Activated naive CD4-positive, alpha-beta T cell treated with anti-CD3 and anti-CD28 coated beads, Interleukin-2, amount 50 U/mL, for 16 hours (primary cell): Measurements from ENCODE around the gene GLIS1.

Source experiments
- DNase-seq: peaks from one replicate; pipeline ENCODE4 v3.0.0-alpha.2; 2020

The GLIS1 gene

DNA sequence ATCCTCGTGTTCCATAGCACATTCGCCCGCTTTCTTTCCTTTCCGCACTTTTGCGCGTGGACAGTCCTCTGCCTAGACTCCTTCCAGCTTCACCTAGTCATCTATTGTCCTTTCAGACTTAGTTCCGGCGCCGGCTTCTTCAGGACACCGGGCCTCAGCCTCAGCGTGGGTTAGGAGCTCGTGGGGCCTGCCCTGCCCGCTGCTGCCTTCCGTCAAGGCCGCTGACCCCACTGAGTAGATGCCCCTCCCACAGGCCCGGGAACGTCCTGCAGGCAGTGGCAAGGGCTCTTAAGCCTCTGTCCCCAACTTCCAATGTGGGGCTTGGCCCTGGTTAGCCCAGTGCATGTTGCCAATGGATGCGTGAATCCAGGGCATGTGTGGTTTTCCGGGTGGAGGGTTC, 268.4 kb downstream of the GLIS1 start:
- no peak for DNase-seq

DNA sequence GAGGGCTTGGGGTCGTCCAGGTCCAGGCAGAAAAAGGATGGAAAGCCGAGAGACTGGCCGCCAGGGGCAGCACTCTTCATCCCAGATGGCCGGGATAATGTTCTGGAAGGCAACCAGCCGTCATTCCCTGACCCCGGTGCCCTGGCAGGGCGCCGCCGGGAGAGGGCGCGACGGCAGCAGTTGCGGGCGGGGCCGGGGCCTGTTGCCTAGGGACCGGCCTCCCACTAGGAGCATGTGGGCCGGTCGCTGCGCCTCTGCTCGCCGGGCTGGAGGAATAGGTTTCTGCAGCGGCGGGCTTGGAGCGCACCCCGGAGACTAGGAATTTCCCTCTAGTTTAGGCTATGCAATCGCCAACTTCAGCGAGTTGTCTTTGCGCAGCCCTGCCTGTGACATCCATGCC, 268.8 kb downstream of the GLIS1 start:
- no peak for DNase-seq

GRCh38 chr1:53469373-53469772, 269.6 kb downstream of the GLIS1 start:
- DNase-seq: no peak

GRCh38 chr1:53468374-53468773, 270.6 kb downstream of the GLIS1 start:
- no peak for DNase-seq

GRCh38 chr1:53467391-53467790, 271.6 kb downstream of the GLIS1 start:
- no peak for DNase-seq

DNA sequence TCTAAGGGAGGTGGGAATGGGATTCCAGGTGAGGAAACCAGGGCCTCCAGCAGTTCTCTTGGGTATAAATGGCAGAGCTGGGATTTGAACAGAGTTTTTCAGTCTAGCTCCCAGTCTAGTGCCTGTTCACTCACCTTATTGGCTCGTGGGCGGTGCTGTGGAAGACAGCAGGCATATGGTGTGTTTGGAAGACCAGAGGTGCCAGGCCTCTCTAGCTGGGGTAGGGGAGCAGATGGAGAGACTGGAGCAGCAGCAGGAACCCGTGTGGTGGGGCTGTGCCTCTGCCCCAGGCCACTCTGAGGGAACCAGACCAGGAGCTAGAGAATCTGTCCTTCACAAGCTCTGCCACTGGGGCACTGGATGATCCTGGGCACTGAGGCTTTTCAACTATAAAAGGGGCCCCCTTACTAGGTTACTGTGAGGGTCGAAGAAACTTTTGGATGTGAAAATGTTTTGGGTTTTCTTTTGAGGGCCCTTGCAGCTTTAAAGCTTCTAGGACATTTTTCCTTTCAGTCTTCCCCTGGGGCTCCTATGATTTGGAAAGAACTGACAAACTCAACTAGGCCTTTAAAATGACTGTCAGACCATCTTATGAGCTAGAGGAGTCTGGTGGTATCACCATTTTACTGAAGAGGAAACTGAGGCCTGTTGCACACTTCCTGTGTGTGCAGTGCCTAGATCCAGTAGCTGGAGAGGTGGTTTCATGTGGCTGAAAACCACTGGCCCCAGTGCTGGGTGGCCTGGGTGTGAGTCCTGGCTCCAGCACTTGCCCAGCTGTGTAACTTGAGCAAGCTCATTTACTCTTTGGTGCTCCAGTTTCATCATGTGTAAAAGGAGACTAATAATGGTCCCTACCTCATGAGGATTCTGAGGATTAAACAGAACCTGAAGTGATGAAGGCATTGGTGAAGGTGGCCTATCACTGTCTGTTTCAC, 273.7 kb downstream of the GLIS1 start:
- DNase-seq: no peak

DNA sequence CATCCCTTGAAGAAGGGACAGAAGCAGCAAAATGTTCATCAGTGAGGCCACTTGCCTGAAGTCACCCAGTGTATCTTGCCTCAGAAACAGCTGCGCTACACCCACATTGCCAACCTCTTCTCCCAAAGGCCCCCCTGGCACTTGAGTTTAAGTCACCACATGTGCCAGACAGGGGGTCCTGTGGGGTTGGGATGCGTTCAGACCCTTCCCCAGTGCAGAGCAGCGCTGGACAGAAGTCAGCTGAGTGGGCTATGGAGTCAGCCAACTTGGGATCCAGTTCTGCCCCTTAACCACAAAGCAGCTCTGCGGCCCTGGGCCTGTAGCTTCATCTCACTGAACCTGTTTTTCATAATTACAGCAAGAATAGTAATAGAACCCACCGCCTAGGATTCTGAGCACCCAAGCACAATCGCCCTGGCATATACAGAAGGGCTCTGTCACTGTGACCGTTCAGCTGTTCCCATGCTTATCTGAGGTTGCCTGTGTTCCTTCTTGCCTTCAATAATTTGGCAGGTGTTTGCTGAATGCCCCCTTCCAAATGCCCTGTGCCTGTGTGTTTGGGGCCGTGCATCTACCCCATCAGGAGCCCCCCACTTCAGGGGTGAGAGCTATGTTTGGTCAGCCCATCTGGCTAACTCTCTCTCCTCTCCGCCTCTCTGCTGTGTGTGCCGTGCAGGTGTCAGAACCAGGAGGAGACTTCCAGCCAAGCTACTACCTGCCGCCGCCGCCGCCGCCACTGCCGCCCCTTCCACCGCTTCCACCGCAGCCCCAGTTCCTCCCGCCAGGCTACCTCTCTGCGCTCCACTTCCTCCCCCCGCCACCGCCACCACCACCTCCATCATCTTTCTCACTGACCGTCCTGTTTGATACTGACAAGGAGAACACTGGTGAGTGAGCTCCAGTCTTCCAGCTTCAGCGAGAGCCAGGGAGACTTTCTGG, 274.7 kb downstream of the GLIS1 start:
- no peak for DNase-seq

GRCh38 chr1:53462769-53463501, 276.0 kb downstream of the GLIS1 start:
- no peak for DNase-seq

- DNase-seq: no peak
Observed at GRCh38 chr1:53462193-53462592, 276.8 kb downstream of the GLIS1 start.

GRCh38 chr1:53461323-53462044, 277.5 kb downstream of the GLIS1 start:
- no peak for DNase-seq

- DNase-seq: no peak
Observed at GRCh38 chr1:53460666-53461322, 278.2 kb downstream of the GLIS1 start.

DNA sequence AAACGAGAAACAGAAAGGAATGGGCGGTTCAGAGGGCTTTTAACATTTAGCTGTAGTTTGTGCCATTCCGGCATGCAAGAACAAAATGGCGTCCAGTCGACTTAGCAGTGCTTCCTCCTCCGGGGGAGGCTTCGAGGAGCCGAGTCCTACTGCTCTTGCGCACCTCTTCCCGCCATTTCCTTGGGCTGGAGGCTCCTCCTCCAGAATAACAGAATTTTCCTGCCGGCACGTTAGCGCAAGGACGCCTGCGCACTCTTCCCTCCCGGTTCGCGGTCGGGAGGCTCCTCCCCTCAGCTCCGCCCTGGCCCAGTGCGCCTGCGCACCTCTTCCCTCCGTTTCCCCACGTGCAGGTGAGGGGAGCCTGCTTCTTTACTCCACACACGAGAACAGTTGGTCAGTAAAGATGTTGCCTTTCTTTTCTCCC, 278.7 kb downstream of the GLIS1 start:
- no peak for DNase-seq

DNA sequence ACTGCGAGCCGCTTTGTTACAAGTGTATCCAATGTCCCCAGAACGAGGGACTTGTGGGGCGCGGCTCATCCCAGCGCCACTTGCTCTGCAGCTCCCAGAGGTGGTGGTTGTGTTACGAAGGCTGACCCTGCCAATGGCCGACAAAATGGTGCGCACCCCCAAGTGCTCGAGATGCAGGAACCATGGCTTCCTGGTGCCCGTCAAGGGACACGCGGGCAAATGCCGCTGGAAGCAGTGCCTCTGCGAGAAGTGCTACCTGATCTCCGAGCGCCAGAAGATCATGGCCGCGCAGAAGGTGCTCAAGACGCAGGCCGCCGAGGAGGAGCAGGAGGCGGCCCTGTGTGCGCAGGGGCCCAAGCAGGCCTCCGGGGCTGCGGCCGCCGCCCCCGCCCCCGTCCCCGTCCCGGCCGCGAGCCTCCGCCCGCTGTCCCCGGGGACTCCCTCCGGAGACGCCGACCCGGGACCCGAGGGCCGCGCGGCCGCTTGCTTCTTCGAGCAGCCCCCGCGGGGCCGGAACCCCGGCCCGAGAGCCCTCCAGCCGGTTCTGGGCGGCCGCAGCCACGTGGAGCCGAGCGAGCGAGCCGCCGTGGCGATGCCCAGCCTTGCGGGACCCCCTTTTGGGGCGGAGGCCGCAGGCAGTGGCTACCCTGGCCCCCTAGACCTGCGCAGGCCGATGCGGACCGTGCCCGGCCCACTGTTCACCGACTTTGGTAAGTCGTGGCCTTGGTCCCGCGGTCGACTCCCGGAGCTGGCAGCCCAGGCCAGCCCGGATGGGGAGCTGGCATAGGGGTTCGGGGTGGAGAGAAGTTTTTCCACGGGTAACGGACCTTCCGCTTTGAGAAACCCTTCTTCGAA, 279.4 kb downstream of the GLIS1 start, which contains the start of gene DMRTB1:
Gene DMRTB1, plus strand, starts transcription at position 79 of the 855 bp plus-strand sequence. Its CDS starts 55 bp downstream, at position 134.
- DNase-seq: no peak

DNA sequence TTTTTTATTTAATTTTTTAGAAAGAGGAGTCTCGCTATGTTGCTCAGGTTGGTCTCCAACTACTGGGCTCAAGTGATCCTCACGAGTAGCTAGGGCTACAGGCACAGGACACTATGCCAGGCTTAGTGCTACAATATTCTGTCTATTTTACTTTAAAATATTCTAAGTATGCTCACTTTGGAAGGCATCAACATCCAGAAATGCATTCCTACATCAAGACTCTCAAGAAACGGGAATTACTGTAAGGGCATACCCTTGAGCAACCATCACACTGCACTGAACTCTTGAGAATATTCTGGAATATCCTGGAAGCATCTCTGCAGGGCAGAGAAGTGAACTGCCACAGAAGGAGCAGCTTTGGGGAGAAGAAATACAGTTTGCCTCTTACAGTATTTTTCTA, 280.3 kb downstream of the GLIS1 start:
- DNase-seq: no peak
